HG03095 (cell line): ENCODE results near the gene PLCH2.

Experiments
- ATAC-seq: cut with Tn5 transposase; IDR thresholded peaks from one replicate; pipeline ENCODE4 v1.9.1; 2021; ENCODE audit warnings: moderate library complexity; ENCODE audit not compliant: unreplicated experiment

Gene PLCH2

DNA sequence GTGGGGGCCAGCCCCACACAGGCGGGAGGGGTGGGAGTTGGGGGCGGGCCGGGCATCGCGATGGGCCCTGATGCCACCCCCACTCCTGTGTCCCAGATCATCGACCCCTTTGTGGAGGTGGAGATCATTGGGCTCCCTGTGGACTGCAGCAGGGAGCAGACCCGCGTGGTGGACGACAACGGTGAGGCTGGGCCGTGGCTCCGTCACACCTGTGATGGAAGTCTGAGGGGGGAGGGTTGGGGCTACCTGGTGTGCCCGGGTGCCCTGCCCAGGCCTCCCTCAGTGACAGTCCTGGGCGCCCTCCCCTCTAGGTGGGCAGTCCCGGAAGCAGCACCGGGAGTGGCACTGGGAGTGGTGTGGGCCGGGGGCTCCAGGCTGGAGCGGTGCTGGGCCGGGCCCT is 22.6 kb downstream of the PLCH2 start:
- no peak for ATAC-seq

DNA sequence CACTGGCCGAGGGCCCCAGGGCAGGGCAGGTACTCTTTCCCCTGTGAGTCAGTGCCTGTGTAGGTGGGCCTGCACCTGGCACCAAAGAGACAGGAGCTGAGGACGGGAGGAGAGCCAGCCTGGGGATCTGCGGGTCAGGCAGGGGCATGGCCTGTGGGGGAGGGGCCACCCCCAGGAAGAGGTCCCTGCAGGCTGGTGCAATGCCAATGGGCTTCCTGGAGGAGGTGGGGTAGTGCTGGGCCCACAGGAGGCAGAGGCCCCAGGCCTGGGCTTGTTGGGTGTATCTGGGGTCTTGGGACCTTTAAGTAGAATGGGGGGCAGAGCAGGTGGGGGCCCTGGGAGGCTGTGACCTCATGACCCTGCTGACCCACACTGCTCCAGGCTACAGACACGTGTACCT is 23.2 kb downstream of the PLCH2 start:
- ATAC-seq, result no peak

DNA sequence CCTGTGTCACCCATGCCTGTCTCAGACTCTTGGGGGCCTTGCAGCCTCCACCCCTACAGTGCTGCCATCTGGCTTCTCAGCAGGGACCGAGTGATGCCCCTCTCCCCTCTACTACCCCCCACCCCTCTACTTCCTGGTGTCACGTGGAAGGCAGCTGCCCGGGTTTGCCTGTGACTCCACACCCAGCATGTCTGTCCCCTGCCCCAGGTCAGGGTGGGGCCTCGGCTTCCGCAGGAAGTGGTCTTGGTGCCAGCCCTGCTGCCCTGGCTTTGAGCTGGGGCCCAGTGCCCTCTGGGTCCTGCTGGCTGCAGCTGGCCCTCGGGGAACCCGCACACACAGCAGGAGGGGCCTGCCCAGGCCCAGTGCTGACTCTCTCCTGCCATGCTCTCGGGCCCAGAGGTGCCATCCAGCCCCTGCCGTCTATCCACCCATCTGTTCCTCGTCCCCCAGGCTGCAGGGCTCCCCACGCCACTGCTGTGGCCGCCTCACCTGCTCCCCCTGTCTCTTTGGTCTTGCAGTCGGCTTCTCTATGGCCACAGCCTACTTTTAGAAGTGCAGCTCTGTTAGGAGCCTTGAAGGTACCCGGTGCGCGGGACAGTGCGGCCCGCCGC is 24.0 kb downstream of the PLCH2 start:
- no peak for ATAC-seq

DNA sequence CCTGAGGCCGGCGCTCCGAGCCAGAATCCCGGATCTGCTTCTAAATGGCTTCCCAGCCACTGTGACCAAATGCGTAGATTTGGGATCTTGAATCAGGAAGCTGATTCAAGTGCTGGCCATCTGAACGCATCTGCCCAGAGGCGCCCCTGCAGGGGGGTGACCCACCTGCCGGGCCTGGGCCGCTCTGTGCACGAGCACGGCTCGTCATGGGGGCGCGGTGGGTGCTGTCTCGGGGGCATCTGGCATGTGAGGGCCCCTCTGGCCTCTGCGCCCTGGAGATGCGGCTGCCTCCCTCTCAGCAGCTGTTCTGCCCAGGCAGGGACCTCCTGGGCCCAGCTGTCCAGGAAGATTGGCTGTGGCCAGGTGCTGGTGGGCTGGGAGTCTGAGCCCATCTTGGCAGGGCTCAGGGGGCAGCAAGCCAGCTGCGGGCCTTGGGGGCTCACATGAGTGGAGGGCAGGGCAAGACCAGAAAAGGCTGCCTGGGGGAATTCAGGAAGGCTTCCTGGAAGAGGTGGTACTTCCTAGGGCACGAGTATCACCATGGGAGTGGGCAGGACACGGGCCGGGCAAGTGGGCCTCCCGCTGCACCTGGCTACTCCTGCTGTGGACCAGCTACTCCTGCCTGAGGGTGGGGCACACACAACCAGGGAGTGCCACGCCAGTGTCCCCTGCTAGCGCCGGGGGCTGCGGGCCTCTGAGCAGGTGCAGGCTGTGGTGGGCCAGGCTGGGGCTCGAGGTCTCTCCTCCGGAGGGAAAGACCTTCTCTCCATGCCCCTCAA is 25.1 kb downstream of the PLCH2 start:
- ATAC-seq, result no peak

DNA sequence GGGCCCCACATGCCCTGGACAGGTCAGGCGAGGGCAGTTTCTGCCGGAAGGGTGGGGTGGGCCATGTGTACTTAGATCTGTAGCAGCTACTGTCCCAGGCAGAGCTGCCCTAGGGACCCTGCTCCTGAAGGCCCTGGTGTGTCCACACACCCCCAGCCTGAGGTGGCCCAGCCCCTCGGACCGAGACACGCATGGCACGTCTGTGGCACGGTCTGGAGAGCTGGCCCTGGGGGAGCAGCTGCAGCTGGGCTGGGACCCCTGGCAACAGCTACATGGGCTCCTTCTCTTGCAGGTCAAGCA is 25.7 kb downstream of the PLCH2 start:
- no peak for ATAC-seq

DNA sequence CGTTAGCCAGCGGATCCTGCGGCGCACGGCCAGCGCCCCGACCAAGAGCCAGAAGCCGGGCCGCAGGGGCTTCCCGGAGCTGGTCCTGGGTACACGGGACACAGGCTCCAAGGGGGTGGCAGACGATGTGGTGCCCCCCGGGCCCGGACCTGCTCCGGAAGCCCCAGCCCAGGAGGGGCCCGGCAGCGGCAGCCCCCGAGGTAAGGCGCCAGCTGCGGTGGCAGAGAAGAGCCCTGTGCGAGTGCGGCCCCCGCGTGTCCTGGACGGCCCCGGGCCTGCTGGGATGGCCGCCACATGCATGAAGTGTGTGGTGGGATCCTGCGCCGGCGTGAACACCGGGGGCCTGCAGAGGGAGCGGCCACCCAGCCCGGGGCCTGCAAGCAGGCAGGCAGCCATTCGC is 26.1 kb downstream of the PLCH2 start:
- no peak for ATAC-seq

DNA sequence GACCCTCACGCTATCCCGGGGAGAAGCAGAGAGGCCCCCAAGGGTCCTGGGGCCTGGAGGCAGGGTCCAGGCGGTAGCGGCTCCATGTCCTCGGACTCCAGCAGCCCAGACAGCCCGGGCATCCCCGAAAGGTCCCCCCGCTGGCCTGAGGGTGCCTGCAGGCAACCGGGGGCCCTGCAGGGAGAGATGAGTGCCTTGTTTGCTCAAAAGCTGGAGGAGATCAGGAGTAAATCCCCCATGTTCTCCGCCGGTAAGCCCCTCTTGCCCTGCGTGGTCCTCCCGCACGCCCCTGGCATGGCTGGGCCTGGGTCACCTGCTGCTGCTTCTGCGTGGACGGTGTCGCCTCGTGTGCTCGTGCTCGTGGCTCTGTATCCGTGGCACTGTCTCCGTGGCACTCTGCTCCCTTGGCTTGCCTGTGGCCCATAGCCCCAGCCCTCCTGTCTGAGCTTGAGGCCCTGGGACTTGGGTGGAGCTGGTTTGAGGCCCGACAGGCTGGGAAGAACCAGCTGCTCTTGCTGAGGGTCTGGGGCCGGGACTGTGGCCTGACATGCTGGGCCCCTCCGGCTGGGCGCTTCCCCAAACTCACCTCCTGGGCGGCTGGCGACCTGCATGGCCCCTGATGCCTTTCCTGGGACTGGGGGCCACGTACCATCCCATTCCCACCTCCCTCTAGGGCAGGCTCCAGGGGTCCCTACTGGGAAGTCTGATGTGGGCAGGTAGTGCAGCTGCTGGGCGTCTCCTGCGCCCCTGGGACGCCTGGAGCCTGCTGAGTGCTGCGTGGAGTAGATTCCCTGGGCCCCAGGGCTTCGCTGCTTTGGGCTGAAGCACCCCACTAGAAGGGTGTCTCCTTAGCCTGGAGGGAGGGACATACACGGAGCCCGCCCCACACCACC is 26.8 kb downstream of the PLCH2 start:
- no peak for ATAC-seq

DNA sequence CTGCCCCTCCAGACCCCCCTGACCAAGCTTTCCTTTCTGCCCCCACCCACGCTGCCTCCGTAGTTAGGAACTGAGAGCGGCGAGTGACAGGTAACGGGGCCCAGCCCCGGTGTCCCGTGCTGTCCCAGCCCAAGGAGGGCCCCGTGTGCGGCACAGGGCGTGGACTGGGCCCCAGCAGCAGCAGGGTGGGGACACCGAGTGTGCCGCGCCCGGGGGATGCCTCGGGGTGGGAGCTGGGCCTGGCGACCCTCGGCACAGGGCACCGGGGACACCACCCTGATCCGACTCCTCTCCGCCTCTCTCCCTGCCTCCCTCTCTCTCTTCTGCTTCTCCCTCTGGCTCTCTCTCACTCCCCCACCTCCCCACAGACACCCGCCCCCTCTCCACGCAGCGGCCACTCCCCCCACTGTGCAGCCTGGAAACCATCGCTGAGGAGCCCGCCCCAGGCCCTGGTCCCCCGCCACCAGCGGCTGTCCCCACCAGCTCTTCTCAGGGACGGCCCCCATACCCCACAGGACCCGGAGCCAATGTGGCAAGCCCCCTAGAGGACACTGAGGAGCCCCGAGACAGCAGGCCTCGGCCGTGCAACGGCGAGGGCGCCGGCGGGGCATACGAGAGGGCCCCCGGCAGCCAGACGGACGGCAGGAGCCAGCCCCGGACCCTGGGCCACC is 27.6 kb downstream of the PLCH2 start:
- no peak for ATAC-seq

DNA sequence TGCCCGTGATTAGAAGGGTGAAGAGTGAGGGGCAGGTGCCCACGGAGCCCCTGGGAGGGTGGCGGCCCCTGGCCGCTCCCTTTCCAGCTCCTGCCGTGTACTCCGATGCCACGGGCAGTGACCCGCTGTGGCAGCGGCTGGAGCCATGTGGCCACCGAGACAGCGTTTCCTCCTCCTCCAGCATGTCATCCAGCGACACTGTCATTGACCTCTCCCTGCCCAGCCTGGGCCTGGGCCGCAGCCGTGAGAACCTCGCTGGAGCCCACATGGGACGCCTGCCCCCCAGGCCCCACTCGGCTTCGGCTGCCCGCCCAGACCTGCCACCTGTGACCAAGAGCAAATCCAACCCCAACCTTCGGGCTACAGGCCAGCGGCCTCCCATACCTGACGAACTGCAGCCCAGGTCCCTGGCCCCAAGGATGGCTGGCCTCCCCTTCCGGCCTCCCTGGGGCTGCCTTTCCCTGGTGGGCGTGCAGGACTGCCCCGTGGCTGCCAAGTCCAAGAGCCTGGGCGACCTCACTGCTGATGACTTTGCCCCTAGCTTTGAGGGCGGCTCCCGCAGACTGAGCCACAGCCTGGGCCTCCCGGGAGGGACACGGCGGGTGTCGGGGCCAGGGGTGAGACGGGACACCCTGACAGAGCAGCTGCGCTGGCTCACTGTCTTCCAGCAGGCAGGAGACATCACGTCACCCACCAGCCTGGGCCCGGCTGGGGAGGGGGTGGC is 28.3 kb downstream of the PLCH2 start:
- ATAC-seq, result no peak

DNA sequence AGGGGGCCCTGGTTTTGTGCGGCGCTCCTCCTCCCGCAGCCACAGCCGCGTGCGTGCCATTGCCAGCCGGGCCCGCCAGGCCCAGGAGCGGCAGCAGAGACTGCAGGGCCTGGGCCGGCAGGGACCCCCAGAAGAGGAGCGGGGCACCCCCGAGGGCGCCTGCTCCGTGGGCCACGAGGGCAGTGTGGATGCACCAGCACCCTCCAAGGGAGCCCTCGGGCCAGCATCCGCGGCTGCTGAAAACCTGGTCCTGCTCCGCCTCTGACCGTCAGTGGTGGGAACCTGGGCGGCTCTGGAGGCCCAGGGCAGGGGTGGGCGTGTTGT is 28.8 kb downstream of the PLCH2 start:
- ATAC-seq, result no peak

DNA sequence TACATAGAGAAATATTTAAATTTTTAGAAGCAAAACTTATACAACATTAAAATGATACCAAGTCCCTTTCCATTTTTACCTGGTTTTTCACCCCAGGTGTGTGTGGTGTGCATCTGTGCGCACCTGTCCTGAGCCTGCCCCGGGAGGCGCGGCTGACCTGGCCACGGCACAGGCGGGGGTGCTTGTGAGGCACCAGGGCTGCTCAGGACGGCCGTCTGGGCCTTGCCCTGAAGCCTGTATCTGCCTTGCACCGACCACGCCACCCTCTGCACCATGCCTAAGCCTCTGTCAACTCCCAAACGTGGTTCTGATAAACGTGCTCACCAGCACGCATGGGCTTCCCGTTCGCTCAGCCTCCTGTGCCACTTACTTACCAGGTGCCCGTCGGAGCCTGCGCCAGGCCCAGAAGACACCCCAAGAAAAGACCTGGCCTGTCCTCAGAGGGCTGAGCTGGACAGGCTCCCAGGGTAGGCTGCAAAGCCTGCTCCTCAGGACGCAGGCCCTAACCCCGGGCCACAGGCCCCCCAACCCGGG is 29.4 kb downstream of the PLCH2 start:
- no peak for ATAC-seq

DNA sequence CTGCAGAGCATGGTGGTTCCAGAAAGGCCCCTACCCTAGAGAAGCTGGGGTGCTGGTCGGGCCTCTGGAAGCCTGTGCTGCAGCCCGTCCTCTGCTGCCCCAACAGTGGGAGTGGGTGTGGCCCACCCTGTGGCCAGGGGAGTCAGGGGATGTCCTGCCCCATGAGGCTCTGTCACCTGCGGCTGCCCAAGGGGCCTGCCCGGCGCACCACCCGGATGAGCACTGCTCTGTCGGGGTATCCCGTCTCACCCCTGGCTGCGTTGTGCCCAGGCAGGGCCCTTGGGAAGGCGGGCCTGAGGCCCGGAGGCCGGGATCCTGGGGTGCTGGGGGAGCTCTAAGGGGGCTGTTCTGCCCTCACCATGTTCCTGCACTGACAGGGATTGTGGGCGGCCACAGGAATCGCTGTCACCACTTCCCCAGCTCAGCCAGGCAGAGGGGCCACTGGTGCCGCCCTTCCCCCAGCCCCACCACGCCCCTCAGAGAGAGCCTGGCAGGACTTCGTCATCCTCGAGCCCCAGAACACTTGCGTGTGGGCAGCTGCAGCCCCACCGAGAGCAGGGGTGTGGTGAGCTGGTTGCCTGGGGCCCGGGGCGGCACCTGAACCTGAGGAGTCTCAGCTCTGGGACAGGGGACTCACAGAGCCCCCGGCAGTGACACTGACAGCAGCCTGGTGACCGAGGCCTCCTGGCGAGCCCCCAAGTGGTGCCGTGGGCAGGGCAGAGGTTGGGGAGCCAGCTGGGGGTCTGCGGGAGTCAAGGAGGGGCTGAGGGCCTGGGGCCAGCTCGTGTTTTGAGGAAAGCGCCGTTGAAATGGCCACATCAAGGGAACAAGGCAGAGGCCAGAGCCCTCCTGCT is 30.1 kb downstream of the PLCH2 start:
- no peak for ATAC-seq

DNA sequence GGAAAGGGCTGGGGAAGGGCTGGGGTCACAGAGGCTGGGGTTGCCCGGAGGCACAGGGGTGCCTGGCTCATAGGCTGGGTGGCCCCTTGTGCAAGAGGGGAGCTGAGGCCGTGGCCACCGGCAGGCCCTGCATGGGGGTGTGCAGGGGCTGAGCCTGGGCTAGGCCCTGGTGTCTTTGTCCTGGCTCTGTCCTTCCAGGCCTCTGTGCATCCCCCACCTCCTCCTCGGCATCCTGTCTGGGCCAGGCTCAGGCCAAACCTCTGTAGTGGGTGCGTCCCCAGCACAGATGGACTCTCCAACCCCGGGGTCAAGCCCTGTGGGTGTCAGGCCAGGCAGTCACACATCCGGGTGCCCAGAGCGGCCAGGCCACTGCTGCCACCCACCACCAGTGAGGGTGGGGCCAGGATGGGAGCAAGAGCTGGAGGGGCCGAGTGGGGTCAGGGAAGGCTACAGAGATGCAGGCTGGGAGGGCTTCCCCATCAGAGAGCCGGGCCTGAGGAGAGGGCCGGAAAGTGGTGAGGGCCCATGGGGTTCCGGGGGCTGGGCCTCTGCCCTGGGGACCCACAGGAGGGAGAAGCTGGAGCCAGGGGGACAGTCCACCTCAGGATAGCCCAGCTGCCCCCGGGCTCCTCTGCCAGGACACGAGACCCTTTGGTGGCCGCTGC is 30.9 kb downstream of the PLCH2 start:
- ATAC-seq, result no peak

DNA sequence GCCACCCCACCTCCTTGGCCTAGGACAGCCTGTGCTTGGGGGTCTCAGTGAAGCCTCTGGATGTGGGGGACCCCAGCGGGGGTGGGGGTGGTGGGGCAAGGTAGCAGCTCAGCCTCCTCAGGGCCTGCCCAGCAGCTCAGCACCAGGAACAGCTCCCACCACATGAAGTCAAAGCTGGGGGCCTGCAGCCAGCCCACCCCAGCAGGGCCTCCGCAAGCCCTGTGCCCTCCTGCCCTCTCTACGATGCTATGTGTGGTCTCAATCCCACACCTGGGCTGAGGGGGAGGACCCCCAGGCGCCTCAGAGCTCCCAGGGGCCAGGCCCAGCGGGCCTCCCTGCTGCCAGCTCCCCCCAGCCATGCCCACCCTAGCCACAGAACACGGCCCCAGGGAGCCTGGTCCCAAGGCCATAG is 31.7 kb downstream of the PLCH2 start:
- no peak for ATAC-seq

DNA sequence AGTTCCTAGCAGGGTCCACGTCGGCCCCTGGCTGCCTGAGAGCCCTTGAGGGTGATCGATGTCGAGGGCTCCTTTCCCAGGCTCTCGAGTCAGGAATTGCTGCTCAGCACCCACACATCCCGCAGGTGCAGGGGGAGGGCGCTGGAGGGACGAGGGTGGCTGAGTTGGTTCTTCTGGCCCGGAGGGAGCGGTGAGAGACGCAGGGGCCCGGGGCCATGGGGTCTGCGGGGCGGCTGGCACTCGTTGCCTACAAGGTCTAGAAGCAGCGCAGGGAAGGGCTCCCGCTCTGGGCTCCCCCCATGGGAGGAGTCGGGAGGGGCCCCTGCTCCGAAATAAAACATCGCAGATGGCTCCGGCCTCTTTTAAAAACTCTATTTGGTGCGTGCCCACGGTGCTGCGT is 32.1 kb downstream of the PLCH2 start:
- no peak for ATAC-seq

DNA sequence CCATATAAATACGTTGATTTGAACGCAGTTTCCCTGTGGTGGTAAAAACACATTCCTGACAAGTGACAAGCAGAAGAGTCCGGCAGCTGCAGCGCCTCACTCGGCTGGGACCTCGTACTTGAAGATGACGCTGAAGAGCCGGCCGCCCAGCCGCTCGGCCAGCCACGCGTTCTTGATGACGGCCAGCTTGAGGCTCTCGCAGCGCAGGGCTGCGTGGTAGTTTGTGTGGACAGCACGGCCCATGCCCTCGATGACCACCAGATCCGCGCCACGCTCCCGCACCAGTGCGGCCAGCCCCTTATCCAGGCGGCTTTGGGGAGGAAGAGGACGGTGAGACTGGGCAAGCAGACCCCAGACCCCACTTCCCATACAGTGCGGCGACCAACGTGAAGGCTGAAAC is 32.7 kb downstream of the PLCH2 start:
- ATAC-seq, result no peak

DNA sequence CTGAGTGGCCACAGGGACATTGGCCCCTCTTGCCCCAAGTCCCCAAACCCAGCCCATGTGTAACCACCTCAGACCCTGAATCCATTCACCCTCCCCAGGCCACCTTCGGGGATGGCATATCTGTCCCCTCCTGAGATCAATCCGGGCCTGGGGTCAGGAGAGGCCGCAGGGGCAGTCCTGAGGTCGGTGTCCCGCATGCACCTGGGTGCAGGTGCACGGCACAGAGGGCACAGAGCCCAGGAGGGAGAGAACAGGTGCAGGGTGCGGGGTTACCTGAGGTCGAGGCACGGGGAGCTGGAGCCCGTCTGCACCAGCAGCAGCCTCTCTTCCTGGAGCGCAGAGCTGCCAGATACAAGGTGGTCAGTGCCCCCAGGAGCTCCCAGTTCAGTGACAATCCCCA is 33.5 kb downstream of the PLCH2 start:
- ATAC-seq, result no peak

DNA sequence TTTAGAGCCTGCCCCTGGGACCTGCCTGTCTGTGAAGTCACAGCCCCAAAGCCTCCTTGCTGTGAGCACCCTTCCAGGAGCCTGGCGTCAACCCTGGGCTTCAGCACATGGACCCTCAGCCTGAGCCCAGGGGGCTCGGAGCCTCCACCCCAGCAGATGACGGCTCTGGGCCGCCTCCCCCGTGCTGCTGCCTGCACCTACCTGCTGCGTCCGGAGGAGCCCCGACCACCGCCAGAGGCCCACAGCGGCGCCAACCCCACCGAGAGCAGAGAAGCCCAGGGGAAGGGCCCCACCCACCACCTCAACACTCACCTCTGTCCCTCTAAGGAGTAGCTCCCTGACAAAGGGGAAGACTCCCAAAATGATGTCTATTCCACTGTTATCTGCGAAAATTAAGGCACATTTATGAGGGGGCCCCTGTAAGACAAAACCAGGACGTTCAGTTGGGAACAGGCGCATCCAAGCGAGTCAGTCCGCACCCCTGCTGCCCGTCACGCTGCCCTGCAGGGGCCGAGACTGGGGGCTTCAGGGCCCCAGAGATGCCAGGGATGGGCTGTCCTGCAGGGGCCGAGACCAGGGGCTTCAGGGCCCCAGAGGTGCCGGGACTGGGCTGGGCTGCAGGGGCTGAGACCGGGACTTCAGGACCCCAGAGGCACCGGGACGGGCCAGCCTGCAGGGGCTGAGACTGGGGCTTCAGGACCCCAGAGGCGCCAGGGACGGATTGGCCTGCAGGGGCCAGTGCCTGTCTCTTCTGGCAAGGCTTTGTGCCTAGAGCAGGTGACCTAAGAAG is 34.5 kb downstream of the PLCH2 start:
- no peak for ATAC-seq
